Peyer's patch (tissue), 4 donors: ENCODE results near the gene TMEM168. TPM values are rescaled to one million over a fixed set of nuclear protein-coding genes. Genes with fewer than 3 reads are reported as not detected.

Experiments used
- DNase-seq, 3 donors: peaks; one replicate each; pipeline ENCODE4 v3.0.0-alpha.2; 2017 to 2019
- H3K27ac ChIP-seq, 4 donors: fragments of 200-600 bp; sonication (generic); one replicate each; pipeline ENCODE4 v1.5.1; 2016 to 2019
- H3K27me3 ChIP-seq, 2 donors: fragments of 200-600 bp; sonication (generic); one replicate each; pipeline ENCODE4 v1.5.1; 2019
- H3K36me3 ChIP-seq, 3 donors: fragments of 200-600 bp; sonication (generic); one replicate each; pipeline ENCODE4 v1.5.1; 2016 to 2019
- H3K4me1 ChIP-seq, 4 donors: fragments of 200-600 bp; sonication (generic); one replicate each; pipeline ENCODE4 v1.5.1; 2016 to 2019
- H3K4me3 ChIP-seq, 4 donors: fragments of 200-600 bp; sonication (generic); 1 replicate in 3 of 4; 2 replicates in 1 of 4; pipeline ENCODE4 v1.5.1; 2016 to 2019; ENCODE audit warnings: mild to moderate bottlenecking in 1 of 4
- H3K9me3 ChIP-seq, 4 donors: fragments of 200-600 bp; sonication (generic); one replicate each; pipeline ENCODE4 v1.5.1; 2016 to 2019; ENCODE audit warnings: mild to moderate bottlenecking in 1 of 4
- POLR2A ChIP-seq, 2 donors: fragments of 450-650 bp; IDR thresholded peaks; one replicate each; pipeline ENCODE4 v1.5.1; 2017; ENCODE audit warnings: antibody characterized with exemption in 2 of 2, mild to moderate bottlenecking in 2 of 2, moderate library complexity in 2 of 2
- total RNA-seq, 4 donors: library from RNA; depleted of rRNA; stranded (reverse); fragments of >200 nt; gene quantifications; one replicate each; pipeline ENCODE4 v1.1.0, GENCODE V29; 2016
- TF ChIP-seq, protein P1 (sequence below), 6 experiments: fragments of 450-650 bp in 4 of 6; fragments of 200-600 bp in 2 of 6; sonication (generic) in 1 of 6; IDR thresholded peaks; one replicate each; pipeline ENCODE4 v1.5.1; 2017 to 2019; ENCODE audit warnings: antibody characterized with exemption in 6 of 6, mild to moderate bottlenecking in 3 of 6, moderate library complexity in 1 of 6

The TMEM168 gene
- total RNA-seq, 4 donors from 2014 or later = 12.4 to 35.3 (median 30.1) TPM

DNA sequence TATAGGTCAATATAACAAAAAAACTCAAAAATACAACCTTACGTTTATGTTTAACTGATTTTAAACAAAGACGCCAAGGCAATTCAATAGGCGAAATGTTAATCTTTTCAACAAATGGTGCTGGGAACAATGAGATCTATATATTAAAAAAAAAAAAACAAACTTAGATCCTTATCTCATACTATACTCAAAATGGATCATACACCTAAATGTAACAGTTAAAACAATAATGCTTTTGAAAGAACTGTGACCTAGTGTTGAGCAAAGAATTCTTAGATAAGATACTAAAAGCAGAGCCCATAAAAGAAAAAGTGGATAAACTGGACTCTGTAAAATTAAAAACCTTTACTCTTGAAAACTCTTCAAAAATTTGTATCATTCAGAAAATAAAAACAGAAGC, 8.6 kb downstream of the TMEM168 start:
- Histone ChIP-seq H3K9me3 (no peaks in the 10 kb centered on the region), H3K36me3 (peaks cover 0 to 20% (median 0%) of the 10 kb centered on the region in 3 donors), H3K4me1 (no peaks in the 10 kb centered on the region), H3K27me3 (no peaks in the 10 kb centered on the region), H3K4me3 (no peak overlapping the region), H3K27ac (no peak overlapping the region)
- no peak for DNase-seq
- TF ChIP-seq, protein P1, sequence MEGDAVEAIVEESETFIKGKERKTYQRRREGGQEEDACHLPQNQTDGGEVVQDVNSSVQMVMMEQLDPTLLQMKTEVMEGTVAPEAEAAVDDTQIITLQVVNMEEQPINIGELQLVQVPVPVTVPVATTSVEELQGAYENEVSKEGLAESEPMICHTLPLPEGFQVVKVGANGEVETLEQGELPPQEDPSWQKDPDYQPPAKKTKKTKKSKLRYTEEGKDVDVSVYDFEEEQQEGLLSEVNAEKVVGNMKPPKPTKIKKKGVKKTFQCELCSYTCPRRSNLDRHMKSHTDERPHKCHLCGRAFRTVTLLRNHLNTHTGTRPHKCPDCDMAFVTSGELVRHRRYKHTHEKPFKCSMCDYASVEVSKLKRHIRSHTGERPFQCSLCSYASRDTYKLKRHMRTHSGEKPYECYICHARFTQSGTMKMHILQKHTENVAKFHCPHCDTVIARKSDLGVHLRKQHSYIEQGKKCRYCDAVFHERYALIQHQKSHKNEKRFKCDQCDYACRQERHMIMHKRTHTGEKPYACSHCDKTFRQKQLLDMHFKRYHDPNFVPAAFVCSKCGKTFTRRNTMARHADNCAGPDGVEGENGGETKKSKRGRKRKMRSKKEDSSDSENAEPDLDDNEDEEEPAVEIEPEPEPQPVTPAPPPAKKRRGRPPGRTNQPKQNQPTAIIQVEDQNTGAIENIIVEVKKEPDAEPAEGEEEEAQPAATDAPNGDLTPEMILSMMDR (IDR thresholded peaks at IDR 0.05) = no peak
- TF ChIP-seq POLR2A (IDR thresholded peaks at IDR 0.05) = no peak

DNA sequence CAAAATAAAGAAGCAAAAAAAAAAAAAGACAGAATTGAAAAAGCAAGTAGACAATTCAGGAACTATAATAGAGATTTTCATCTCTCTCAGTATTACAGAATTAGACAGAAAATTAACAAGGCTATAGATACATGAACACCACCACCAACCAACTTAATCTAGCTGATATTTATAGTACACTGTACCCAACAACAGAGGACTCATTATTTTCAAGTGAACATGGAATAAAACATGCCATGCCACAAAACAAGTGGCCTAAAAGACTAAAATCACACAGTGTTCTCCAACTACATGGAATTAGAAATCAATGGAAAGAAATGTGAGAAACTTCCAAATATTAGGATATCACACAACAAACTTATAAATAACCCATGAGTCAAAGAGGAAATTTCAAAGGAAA, 9.1 kb downstream of the TMEM168 start:
- TF ChIP-seq, protein P1 (IDR thresholded peaks at IDR 0.05) = no peak
- no peak for TF ChIP-seq POLR2A (IDR thresholded peaks at IDR 0.05)
- Histone ChIP-seq H3K27me3 (no peaks in the 10 kb centered on the region), H3K27ac (no peak overlapping the region)

DNA sequence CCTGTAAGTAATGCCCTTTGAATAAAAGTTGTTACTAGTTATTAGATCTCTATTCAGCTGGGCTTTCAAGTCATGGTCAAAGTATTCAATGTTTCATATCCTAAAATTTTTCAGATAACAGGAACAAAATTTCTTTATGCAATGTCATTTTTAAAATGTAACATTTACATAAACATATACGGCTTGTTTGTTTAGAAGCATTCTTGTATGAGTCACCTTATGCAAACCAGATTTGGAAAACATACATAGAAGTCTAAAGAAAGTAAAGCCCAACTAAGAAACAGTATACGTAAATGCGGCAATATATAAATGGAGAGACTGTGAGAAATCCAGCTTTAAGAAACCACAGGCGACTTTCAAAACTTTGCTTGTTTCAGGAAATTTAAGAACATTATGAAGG, 10.5 kb downstream of the TMEM168 start:
- Histone ChIP-seq H3K27me3 (no peaks in the 10 kb centered on the region), H3K9me3 (no peaks in the 10 kb centered on the region), H3K27ac (no peak overlapping the region), H3K4me3 (no peak overlapping the region), H3K4me1 (no peaks in the 10 kb centered on the region), H3K36me3 (peaks cover 0 to 22% (median 0%) of the 10 kb centered on the region in 3 donors)
- TF ChIP-seq, protein P1 (IDR thresholded peaks at IDR 0.05) = no peak
- no peak for TF ChIP-seq POLR2A (IDR thresholded peaks at IDR 0.05)
- no peak for DNase-seq

More for the DNA sequence above, 9.1 kb downstream of the TMEM168 start:
- Histone ChIP-seq H3K36me3 (peaks cover 0 to 20% (median 0%) of the 10 kb centered on the region in 3 donors), H3K4me1 (no peaks in the 10 kb centered on the region), H3K9me3 (no peaks in the 10 kb centered on the region), H3K4me3 (no peak overlapping the region)
- DNase-seq = no peak

DNA sequence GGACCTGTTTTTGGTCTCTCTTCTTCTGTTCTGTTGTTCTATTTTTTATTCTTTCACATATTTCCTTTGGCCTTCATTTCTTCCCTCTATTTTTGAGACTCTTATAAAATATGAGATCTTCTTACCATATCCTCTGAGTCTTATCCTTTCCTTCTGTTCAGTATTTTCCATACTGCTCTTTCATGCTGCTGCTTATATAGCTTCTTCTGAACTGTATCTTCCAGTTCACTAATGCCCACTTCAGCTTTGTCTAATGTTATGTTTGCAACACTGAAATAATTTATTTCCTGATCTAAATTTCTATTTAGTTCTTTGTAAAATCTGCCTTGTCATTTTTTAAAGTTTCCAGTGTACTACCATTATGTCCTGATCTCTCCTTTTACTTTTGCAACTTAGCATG, 12.8 kb downstream of the TMEM168 start:
- Histone ChIP-seq H3K27ac (no peak overlapping the region), H3K4me1 (no peaks in the 10 kb centered on the region), H3K4me3 (no peak overlapping the region), H3K9me3 (no peaks in the 10 kb centered on the region), H3K27me3 (no peaks in the 10 kb centered on the region), H3K36me3 (peaks cover 0 to 3% (median 0%) of the 10 kb centered on the region in 3 donors)
- DNase-seq = no peak
- no peak for TF ChIP-seq POLR2A (IDR thresholded peaks at IDR 0.05)

DNA sequence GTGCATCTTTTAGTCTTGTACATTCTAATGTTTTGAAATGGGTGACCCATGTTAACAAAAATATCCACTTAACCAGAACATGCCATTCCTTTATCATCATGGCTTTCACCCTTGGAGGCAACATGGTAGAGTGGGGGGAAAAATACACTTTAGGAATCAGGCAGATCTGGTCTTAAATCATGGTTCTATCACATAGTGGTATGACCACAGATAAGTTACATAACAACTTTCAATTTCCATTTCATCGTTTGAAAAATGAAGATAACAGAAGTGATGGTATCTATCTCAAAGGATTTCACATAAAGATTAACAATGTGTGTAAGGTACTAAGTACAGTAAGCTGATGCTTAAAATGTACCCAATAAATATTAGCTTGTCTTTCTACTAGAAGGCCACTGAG, 19.0 kb downstream of the TMEM168 start:
- H3K4me1 ChIP-seq = no peaks in the 10 kb centered on the region
- TF ChIP-seq, protein P1 (IDR thresholded peaks at IDR 0.05) = no peak
- no peak for TF ChIP-seq POLR2A (IDR thresholded peaks at IDR 0.05)
- H3K9me3 ChIP-seq = no peaks in the 10 kb centered on the region
- no peaks in the 10 kb centered on the region for H3K27me3 ChIP-seq
- H3K4me3 ChIP-seq = no peak overlapping the region
- DNase-seq = no peak
- H3K36me3 ChIP-seq = peaks cover 0 to 3% (median 0%) of the 10 kb centered on the region in 3 donors
- no peak overlapping the region for H3K27ac ChIP-seq

DNA sequence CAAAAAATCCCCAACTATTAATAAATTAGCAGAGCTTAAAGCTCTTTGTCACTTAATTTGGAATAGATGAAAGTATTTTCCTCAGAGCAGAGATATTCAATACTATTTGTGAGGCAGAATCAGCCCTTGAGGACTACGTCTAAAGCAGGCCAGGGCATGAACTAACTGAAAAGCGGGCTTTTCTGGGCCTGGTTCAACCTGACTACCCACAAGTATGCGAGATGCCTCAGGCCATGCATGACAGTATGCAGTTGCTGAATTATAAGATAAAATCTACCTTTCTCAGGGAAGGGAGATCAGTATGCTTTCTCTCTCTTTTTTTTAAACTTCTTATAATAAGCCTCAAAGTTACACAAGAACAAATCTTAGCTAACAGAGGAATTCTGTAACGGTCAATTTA, 20.1 kb downstream of the TMEM168 start:
- Histone ChIP-seq H3K4me3 (no peak overlapping the region), H3K27ac (no peak overlapping the region), H3K27me3 (no peaks in the 10 kb centered on the region), H3K36me3 (peaks cover 0 to 2% (median 0%) of the 10 kb centered on the region in 3 donors), H3K9me3 (no peaks in the 10 kb centered on the region), H3K4me1 (no peaks in the 10 kb centered on the region)
- TF ChIP-seq POLR2A (IDR thresholded peaks at IDR 0.05) = no peak
- TF ChIP-seq, protein P1 (IDR thresholded peaks at IDR 0.05) = no peak
- no peak for DNase-seq
